Limb (tissue), 2 donors: ENCODE results near the gene PPP1R27.

Source experiments
- DNase-seq, 2 donors: peaks; one replicate each; pipeline ENCODE4 v3.0.0-alpha.2; 2016; ENCODE audit errors: extremely low spot score in 2 of 2

PPP1R27 gene, protein sequence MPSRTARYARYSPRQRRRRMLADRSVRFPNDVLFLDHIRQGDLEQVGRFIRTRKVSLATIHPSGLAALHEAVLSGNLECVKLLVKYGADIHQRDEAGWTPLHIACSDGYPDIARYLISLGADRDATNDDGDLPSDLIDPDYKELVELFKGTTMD

DNA sequence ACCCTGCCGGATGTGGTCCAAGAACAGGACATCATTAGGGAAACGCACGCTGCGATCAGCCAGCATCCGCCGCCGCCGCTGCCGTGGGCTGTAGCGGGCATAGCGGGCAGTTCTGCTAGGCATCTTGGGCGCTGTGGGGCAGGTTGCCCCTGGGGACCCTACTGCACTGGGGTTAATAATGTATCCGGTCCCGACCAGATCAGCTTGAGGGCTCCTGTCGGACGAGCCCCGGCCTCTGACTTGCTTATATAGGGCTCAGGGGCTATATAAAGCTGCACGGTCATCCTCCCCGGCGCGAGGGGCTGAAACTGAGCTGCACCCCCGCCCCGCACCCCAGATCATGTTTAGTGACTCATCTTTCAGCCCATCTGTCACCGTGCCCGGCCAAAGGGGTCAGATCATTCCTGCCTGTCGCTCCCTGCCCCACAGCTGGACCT lies at the start of gene PPP1R27:
Gene PPP1R27 (minus strand): TSS at position 220 of the 437 bp plus-strand sequence. CDS start 97 bp downstream, at position 123.
- DNase-seq: no peak

DNA sequence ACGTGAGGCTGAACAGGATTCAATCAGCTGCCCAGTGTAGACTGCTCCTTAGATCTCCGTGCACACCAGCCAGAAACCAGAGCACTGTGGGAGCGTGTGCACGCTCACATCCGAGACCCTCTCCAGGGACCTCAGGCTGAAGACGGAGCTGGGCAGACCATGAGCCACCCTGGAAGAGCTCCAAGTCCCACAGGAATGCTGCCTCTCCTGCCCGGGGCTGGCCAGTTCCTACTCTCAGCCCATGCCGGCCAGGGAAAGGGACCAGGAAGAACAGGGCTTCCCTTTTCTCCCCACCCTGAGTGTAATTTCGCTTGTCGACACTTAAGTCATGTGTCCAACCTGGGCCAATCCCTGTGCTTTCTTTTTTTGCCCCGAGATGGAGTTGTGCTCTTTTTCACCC lies 49.7 kb upstream of the PPP1R27 start:
- no peak for DNase-seq

GRCh38 chr17:81879121-81879520 lies 44.3 kb upstream of the PPP1R27 start:
- DNase-seq: no peak

DNA sequence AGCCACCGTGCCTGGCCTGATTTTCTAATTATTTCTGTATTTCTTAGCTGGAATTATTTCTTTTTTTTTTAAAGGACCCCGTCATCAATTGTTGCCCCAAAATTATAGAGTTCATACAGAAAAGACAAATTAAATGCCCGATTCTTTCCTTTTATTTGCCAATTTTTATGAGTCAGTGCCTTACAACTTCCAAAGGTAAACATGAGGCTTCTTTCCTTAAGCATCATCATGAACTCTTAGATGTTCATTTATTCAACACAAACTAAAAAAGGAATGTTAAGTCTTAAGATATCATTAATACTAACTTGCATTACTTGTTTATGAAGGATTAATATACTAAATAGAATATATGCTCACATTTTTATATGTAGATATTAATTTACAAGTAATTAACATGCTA lies 43.4 kb upstream of the PPP1R27 start:
- DNase-seq: no peak

- no peak for DNase-seq
Observed at GRCh38 chr17:81877569-81877968, 42.7 kb upstream of the PPP1R27 start.

- DNase-seq: peak; percentile 91 to 95
Observed at GRCh38 chr17:81871387-81872230, 36.8 kb upstream of the PPP1R27 start.

- no peak for DNase-seq
Observed at GRCh38 chr17:81870981-81871386, 36.1 kb upstream of the PPP1R27 start, which contains the start of gene ARHGDIA. Gene ARHGDIA (minus strand): TSS chr17:81871337. CDS start chr17:81869930, 1,407 bp downstream.

DNA sequence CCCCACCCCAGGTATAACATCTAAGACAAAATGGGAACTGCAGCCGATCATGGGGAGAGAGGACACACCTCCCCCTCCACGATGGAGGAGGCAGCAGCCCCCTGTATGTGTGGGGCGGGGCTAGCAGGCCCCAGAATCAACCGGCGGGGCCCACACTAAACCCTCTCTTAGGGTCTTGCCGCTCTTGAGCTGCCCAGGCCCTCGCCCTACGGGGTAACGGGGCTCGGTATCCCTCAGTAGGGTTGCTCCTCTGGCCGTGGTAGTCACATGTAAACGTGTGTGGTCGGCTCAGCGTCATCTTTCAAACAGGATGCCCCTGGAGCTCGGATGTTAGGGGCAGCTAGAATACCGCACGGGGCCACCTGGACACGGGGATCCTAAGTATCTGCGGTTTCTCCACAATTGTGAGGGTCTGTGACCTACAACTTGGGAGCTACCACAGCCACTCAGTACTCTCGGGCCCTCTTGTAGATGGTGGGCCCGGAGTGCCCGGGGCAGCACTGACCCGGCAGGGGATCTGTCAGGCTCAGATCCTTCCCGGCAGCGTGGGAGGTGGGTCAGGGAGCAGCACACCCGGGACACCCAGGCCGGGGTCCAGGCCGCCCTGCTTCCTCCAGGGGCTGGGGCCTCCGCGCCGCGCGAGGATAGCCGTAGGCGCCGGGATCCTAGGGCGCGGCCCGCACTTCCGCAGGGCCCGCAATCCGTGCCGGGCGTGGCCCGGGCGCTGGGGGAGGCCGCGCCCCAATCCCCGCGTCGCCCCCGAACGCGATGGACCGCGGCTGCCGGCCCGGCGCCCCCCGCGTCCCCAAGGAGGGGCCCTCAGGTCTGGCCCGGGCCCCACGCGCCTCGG lies 35.5 kb upstream of the PPP1R27 start:
- DNase-seq: peak in 1 of 2 donors; percentile 65

DNA sequence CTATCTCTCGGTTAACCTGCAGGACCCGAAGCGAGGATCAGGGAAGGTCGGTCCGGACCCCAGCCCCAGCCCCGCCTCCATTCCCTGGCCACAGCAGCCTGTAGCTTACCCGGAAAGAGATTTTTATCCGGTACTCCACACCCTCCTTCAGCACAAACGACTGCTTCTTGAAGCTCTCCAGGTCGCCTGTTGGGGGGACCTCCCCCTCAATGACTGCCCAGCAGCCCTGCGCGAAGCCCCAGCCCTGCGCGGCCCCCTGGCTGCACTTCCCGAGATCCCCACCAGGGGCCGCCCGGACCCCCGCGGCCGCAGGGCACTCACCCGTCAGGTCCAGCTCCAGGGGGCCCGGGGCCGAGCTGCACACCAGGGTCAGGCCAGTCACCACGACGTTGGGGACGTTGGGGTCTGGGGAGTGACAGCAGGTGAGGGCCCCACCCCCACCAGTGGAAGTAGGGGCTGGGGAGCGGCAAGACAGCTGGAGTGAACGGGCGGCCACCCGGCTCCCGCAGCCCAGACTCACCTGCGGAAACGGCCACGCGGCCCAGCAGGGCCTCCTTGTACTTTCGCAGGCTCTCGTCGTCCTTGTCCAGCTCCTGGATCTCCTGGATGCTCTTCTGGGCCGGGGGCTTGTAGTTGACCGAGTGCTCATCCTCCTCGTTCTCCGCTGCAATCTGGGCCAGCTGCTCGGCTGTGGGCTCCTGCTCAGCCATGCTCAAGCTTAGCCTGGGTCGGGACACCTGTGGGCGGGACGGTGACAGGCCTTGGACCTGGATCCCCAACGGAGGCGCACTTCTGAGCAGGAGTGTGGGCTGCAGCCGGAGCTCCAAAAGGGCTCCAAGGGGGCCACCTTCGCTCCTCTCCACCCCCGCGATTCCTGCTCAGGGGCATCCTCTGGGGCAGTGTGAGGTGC lies 34.6 kb upstream of the PPP1R27 start:
- peak in 1 of 2 donors; percentile 81 for DNase-seq

DNA sequence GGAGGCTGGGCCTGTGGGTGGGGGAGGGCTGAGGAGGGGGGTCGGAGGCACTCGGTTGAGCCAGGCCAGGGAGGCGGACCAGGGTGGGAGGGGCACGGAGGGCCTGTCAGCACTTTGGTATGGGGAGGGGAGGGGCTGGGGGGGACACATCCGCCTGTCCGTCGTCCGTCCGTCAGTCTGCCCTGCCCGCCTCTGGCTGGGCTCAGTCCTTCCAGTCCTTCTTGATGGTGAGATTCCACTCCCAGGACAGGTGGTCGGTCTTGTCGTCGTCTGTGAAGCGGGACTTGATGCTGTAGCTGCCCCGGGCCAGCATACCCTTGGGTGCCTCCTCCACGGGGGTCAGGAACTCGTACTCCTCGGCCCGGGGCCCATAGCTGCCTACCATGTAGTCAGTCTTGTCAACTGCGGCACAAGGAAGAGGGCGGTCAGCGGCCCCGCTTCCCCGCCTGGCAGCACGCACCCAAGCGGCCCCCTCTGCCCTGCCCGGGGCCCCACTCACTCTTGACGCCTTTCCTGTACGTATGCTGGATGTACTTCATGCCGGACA lies 33.9 kb upstream of the PPP1R27 start:
- peak in 1 of 2 donors; percentile 61 for DNase-seq

GRCh38 chr17:81867991-81868673 lies 33.3 kb upstream of the PPP1R27 start:
- DNase-seq: no peak

GRCh38 chr17:81867170-81867990 lies 32.5 kb upstream of the PPP1R27 start:
- DNase-seq: no peak

- no peak for DNase-seq
Observed at GRCh38 chr17:81866440-81867169, 31.8 kb upstream of the PPP1R27 start.

DNA sequence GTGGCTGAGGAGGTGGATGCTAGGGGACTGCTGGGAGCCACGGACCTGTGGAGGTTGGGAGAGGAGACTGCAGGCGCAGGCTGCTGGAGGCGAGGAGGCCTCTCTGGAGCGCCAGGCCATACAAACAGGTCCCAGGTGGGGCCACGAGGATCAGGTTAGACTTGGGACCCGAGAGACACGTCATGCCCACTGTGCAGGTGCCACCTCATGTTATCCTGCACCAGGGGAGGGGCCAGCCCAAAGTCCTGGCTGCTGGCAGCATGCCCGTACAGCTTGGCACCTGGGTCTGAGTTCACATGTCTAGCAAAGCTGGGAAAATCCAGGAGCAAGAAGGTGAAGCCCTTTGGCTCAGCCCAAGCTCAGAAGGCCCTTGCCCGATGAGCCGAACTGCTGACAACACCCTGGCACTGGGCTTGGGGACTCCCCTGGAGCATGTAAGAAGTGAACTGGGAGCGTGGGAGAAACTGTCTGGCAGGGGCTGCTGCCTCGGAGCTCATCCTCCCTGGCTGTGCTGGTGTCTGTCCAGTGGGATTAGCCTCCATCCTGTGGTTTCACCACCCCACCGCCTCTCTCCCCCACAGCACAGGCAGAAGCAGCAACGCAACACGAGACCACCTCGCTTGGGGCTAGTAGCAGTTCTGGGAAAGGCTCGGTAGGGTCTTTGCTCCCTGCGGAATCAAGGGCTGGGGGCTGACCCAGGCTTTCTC lies 31.0 kb upstream of the PPP1R27 start:
- peak in 1 of 2 donors; percentile 51 for DNase-seq

DNA sequence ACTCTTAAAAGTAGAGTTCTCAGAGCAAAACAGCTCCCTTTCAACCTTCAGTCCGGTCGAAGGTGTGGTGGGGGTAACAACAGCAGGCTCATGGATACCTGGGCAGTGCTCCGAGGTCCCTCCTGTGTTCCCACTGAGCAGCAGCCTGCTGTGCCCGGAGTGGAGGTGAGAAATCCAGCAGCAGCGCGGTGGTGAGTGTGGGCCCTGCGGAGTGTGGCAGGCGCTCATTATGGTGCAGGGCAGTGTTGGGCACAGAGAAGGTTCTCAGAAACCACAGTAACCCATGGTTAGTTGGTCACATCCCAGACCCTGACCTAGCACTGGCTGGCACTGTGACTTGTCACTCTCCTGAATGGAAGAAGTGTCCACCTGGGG lies 30.5 kb upstream of the PPP1R27 start:
- DNase-seq: no peak

- no peak for DNase-seq
Observed at GRCh38 chr17:81863833-81864768, 29.3 kb upstream of the PPP1R27 start.
